Gastrocnemius medialis (tissue), 4 donors: ENCODE measurements around the gene POTEH. TPM values are rescaled to one million over a fixed set of nuclear protein-coding genes. Genes with fewer than 3 reads are reported as not detected.
"Not testable (repeated sequence)": the region's sequence is repeated elsewhere in the genome, so short reads cannot be mapped to it uniquely, and the experiment has no call there.

Source experiments
- ATAC-seq, 2 donors: fragments of 150-250 bp; one replicate each; pipeline ENCODE4 v1.9.1; 2016
- DNase-seq, 2 donors: peaks; one replicate each; pipeline ENCODE4 v3.0.0-alpha.2; 2019
- H3K27ac ChIP-seq, 4 donors: fragments of 200-600 bp; sonication (generic); 1 replicate in 1 of 4; 2 replicates in 3 of 4; pipeline ENCODE4 v1.5.1; 2016 to 2018; ENCODE audit warnings: mild to moderate bottlenecking in 2 of 4, moderate library complexity in 1 of 4
- H3K27me3 ChIP-seq, 3 donors: fragments of 200-600 bp; sonication (generic) in 2 of 3; 1 replicate in 1 of 3; 2 replicates in 2 of 3; pipeline versions ENCODE4 v1.5.1 to v1.6.0; 2016 to 2019; ENCODE audit warnings: mild to moderate bottlenecking in 1 of 3, moderate library complexity in 1 of 3
- H3K36me3 ChIP-seq, 2 donors: fragments of 200-600 bp; sonication (generic) in 1 of 2; one replicate each; pipeline ENCODE4 v1.5.1; 2017 to 2018
- H3K4me1 ChIP-seq, 2 donors: fragments of 200-600 bp; sonication (generic) in 1 of 2; one replicate each; pipeline ENCODE4 v1.5.1; 2016 to 2017; ENCODE audit warnings: mild to moderate bottlenecking in 2 of 2
- H3K4me3 ChIP-seq, 4 donors: fragments of 200-600 bp; sonication (generic) in 3 of 4; 1 replicate in 1 of 4; 2 replicates in 3 of 4; pipeline ENCODE4 v1.5.1; 2016 to 2019; ENCODE audit warnings: mild to moderate bottlenecking in 2 of 4
- H3K9me3 ChIP-seq, 3 donors: fragments of 200-600 bp; sonication (generic) in 2 of 3; 1 replicate in 1 of 3; 2 replicates in 2 of 3; pipeline ENCODE4 v1.5.1; 2016 to 2019
- in situ Hi-C, 4 donors: fragments of 200-750 bp; cut with MboI; loops; one replicate each; pipeline versions ENCODE4 v1.15.0 to v1.8.0; 2017; ENCODE audit warnings: low sequenced_read_pairs in 4 of 4
- intact Hi-C: fragments of 100-400 bp; cut with DNase I; formaldehyde crosslinking; loops from one replicate; pipeline ENCODE4 v1.15.1; 2023; ENCODE audit warnings: low total_unique reads
- total RNA-seq, 4 donors: library from RNA; depleted of rRNA; stranded (reverse); fragments of >200 nt; gene quantifications; one replicate each; pipeline versions ENCODE4 v1.1.0 to v1.2.3, GENCODE V29; 2016

Gene POTEH
- not detected for total RNA-seq

DNA sequence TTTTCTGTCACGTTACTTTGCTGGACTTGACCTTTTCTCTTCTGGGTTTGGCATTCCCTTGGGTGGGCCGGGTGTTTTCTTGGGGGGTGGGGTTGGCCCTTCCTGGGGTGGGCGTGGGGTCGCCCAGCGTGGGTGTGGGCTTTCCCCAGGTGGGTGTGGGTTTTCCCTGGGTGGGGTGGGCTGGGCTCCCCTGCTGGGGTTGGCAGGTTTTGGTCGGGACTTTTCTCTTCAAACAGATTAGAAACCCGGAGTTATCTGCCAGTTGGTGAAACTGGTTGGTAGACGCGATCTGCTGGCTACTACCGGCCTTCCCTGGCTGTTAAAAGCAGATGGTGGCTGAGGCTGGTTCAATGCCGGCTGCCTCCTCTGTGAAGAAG lies at the start of gene POTEH:
POTEH (plus strand) TSS at position 278 of the 377 bp plus-strand sequence; CDS start at position 330, 52 bp downstream.
- ATAC-seq, H3K27ac ChIP-seq, H3K27me3 ChIP-seq, DNase-seq, intact Hi-C loops, H3K4me1 ChIP-seq, H3K36me3 ChIP-seq, in situ Hi-C loops, H3K4me3 ChIP-seq, H3K9me3 ChIP-seq: not testable (repeated sequence)

DNA sequence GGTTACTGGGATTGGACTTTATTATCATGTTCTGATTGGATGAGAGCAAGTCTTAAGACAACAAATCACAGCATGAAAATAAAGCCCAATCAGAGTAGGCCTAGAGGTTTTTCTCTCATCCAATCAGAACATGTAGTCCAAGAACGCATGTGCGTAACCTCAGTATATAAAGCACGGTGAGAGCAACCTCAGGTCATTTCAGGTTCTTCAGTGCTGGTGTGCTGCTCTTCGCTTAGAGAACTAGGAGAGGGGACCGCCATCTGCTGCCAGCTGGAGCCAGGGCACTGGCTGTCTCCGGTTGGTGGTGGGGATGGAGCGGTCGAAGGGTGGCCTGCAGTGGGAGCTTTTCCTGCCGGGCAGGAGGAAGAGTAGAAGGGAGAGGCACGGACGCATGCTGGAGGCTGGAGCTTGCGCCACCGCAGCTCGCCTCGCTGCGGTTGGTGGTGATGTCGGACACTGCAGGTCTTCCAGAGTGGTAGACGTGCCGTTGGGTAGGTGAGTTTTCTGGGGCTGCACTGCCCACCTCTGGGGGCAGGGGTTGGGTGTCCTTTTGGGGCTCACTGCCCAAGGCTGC lies 47.5 kb upstream of the POTEH start:
- H3K27me3 ChIP-seq, intact Hi-C loops, H3K9me3 ChIP-seq, DNase-seq, H3K4me1 ChIP-seq, ATAC-seq, H3K4me3 ChIP-seq, in situ Hi-C loops, H3K36me3 ChIP-seq, H3K27ac ChIP-seq: not testable (repeated sequence)

DNA sequence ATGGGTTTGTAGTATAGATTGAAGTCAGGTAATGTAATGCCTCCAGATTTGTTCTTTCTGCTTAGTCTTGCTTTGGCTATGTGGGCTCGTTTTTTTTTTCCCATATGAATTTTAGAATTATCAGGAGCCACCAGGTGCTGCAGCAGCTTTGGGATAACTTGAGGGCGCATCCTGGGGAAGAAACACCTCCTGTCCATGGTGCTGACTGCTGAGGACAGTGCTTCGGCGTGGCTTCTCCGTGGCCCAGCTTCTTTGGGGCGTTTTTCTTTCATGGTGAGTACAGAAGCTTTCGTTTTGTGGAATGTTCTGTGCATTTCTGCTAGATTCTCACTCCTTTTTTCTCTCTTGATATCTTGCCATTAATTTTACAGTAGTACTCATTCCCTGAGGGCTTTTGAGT lies 37.9 kb upstream of the POTEH start:
- H3K27me3 ChIP-seq, ATAC-seq, intact Hi-C loops, H3K4me1 ChIP-seq, DNase-seq, H3K36me3 ChIP-seq, H3K27ac ChIP-seq, H3K4me3 ChIP-seq, in situ Hi-C loops, H3K9me3 ChIP-seq: not testable (repeated sequence)

DNA sequence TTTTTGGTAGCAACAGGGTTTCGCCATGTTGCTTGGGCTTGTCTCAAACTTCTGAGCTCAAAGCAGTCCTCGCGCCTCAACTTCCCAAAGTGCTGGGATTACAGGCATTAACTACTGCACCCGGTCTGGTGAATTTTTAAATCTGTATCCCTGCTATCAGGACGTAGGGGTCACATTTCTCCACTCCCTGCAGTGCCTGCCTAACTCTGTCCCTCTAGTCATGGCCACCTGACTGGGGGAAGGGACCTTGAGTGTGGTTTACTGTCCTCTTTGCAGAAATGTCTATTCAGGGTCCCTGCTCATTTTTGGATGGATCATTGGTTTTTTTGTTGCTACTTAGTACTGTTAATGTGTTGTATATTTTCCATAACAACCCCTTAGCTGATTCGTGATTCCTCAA lies 37.1 kb upstream of the POTEH start:
- H3K36me3 ChIP-seq, H3K9me3 ChIP-seq, intact Hi-C loops, H3K27ac ChIP-seq, ATAC-seq, H3K4me1 ChIP-seq, in situ Hi-C loops, H3K27me3 ChIP-seq, DNase-seq, H3K4me3 ChIP-seq: not testable (repeated sequence)

DNA sequence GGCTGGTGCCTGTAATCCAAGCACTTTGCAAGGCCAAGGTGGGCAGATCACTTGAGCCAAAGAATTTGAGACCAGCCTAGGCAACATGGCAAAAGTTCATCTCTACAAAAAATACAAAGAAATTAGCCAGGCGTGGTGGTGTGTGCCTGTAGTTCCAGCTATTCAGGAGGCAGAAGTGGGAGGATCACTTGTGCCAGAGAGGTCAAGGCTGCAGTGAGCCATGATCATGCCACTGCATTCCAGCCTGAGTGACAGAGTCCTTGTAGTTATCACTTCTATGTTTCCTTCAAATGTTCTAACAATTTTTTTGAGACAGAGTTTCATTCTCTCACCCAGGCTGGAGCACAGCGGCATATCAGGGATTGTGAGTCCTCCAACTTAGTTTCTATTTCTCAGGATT lies 36.6 kb upstream of the POTEH start:
- intact Hi-C loops, in situ Hi-C loops, H3K4me1 ChIP-seq, H3K4me3 ChIP-seq, H3K9me3 ChIP-seq, DNase-seq, H3K36me3 ChIP-seq, H3K27ac ChIP-seq, H3K27me3 ChIP-seq, ATAC-seq: not testable (repeated sequence)

DNA sequence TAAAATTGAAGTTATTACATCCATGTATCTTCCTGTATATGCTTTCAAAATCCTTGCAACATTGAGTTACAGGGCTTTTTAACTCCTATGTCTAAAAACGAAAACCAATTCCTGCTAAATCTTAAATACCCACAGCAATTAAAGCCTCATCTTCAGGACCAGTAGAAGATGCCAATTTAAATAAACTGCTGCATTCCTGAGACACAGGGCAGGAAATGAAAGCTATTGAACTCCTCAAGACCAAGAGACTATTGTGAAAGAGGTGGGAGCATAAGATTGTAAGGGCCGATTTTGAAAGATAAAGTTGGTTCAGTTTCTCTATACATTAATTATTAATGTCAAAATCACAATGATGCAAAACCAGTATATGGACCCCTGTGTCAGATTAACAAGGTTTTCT lies 28.7 kb upstream of the POTEH start:
- intact Hi-C loops, H3K4me1 ChIP-seq, DNase-seq, H3K9me3 ChIP-seq, H3K27ac ChIP-seq, H3K27me3 ChIP-seq, H3K36me3 ChIP-seq, ATAC-seq, H3K4me3 ChIP-seq, in situ Hi-C loops: not testable (repeated sequence)

DNA sequence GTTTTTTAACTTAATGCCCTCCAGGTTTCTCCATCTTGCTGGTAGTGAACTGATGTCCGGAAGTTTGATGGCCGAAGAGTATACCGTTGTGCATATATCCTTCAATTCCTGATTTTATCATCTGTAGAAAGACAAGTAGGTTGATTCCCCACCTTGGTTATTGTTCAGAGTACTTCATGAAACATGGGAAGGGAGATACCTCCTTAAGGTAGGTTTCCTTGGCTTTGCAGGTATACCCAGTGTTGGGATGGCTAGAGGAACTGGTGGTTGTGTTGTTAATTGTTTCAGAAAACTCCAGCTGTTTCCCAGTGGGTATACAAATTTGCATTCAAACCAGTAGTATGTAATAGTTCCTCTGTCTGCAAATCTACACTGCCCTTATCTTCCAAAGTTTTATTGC lies 25.1 kb upstream of the POTEH start:
- H3K27me3 ChIP-seq, H3K9me3 ChIP-seq, H3K4me1 ChIP-seq, H3K36me3 ChIP-seq, DNase-seq, intact Hi-C loops, in situ Hi-C loops, ATAC-seq, H3K27ac ChIP-seq, H3K4me3 ChIP-seq: not testable (repeated sequence)

DNA sequence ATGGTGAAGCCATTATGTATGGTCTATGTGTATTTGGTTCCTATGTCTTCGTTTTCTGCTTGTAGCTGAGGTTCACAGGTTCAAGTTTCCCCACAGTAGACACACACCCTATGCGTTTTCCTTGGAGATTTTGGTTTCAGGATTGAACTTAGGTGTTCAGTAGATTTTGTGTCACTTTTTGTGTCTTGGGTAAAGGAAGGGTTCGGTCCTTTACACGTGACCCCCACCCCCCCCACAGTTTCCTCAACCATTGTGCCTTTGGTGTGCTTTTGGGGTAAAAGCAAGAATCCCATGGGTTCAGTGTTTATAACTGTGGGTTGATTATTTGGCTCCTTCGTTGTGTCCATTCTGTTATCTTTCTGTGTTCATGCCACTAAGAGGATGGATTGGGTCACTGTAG lies 24.3 kb upstream of the POTEH start:
- H3K27me3 ChIP-seq, H3K4me3 ChIP-seq, DNase-seq, intact Hi-C loops, H3K27ac ChIP-seq, ATAC-seq, H3K4me1 ChIP-seq, in situ Hi-C loops, H3K36me3 ChIP-seq, H3K9me3 ChIP-seq: not testable (repeated sequence)

DNA sequence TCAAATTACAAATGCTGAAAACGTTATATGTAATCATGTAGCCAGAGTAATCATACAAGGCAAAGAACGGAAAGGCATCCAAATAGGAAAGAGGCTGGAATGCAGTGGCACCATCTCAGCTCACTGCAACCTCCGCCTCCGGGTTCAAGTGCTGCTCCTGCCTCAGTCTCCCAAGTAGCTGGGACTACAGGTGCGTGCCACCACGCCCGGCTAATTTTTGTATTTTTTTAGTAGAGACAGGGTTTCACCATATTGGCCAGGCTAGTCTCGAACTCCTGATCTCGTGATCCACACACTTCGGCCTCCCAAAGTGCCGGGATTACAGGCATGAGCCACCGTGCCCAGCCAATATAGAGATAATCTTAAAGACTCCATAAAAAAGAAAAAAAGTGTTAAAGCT lies 20.4 kb upstream of the POTEH start:
- DNase-seq, ATAC-seq, H3K4me1 ChIP-seq, H3K9me3 ChIP-seq, in situ Hi-C loops, H3K36me3 ChIP-seq, H3K27ac ChIP-seq, intact Hi-C loops, H3K4me3 ChIP-seq, H3K27me3 ChIP-seq: not testable (repeated sequence)

DNA sequence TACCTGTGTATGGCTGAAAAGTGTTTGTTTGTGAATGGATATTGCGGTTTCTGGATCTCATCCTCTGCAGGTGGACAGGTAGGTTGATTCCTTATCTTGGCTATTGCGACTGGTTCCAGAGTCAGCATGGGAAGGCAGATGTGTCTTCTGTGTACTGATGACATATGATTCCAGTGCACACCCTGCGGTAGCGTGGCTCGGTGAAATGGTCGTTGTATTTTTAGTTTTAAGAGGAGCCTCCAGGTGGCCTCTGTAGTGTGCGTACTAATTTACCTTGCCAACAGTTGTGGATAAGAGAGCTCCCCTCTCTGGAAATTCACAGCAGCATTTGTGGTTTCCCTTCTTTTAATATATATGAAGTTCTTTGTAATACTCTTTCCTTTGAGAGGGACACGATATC lies 10.1 kb upstream of the POTEH start:
- H3K4me1 ChIP-seq, H3K27me3 ChIP-seq, in situ Hi-C loops, intact Hi-C loops, DNase-seq, ATAC-seq, H3K36me3 ChIP-seq, H3K27ac ChIP-seq, H3K9me3 ChIP-seq, H3K4me3 ChIP-seq: not testable (repeated sequence)

DNA sequence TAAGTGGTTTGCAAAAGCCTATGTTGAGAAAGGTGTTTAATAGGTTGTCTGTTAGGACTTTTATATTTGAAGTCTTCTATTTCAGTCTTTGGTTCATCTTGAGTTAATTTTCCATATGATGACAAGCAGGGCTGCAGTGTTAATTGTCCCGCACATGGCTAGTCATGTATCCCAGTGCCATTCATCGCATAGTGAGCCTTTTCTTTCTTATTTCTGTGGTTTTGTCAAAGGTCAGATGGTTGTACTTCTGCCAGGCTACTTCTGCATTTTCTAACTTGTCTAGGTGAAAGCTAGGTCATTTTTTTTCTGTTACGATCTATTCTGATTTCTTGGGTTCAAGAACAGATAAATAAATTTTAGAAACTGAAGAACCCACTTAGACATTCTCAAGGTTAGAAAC lies 5.7 kb upstream of the POTEH start:
- H3K9me3 ChIP-seq, H3K4me1 ChIP-seq, H3K27ac ChIP-seq, DNase-seq, ATAC-seq, intact Hi-C loops, H3K27me3 ChIP-seq, H3K36me3 ChIP-seq, in situ Hi-C loops, H3K4me3 ChIP-seq: not testable (repeated sequence)

DNA sequence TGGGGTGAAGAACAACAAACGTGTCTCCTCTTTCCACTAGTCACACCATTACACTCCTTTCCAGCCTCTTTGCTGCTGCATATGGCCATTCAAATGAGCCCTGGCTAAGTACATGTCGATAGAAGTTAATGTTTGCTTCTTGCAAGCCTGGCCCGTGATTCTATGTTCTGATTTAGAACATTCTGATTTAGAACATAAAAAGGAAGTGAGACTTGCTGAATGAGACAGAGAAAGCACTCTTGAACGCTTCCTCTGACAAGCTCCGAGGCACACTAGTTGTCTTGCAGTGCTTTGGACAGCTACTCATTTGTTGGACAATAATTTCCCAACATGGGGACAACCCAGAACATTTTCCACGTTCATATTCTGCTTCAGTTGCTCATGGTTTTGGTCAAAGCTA lies 5.1 kb upstream of the POTEH start:
- H3K27ac ChIP-seq, H3K4me3 ChIP-seq, H3K9me3 ChIP-seq, in situ Hi-C loops, H3K27me3 ChIP-seq, H3K4me1 ChIP-seq, ATAC-seq, intact Hi-C loops, H3K36me3 ChIP-seq, DNase-seq: not testable (repeated sequence)

DNA sequence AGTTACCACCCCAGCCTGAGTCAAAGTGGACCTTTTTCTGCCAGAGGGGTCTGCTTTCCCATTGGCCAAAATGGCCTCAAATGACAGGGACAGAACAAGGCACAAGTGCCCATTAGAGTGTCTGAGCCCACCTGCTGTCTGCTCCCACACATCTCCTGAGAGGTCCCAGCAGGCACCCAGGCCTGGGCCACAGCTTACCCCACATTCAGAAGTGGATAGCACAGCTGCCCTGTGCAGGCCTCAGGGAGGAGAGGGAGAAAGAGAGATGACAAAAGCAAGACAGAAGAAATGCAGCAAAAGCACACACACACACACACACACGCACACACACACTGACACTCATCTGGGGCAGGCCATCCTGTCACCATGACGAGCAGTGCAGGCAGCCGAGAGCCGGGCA lies 4.2 kb upstream of the POTEH start:
- ATAC-seq, intact Hi-C loops, H3K4me3 ChIP-seq, H3K27me3 ChIP-seq, H3K27ac ChIP-seq, DNase-seq, H3K4me1 ChIP-seq, H3K36me3 ChIP-seq, in situ Hi-C loops, H3K9me3 ChIP-seq: not testable (repeated sequence)
